Kidney (tissue), 14 donors: ENCODE results near the gene ZNF672. TPM values are rescaled to one million over a fixed set of nuclear protein-coding genes. Genes with fewer than 3 reads are reported as not detected.

Source experiments
- DNase-seq, 5 donors: peaks; one replicate each; pipeline ENCODE4 v3.0.0-alpha.2; 2013 to 2020
- FAIRE-seq: peaks from 2 replicates; lab custom pipeline; 2012; peaks lifted over from hg19 to GRCh38; lab: Jason Lieb, UNC
- H3K27ac ChIP-seq, 2 donors: one replicate each; pipeline ENCODE4 v1.7.0; 2013; ENCODE audit warnings: low read depth in 2 of 2, low read length in 2 of 2, inconsistent platforms in 1 of 2
- H3K27me3 ChIP-seq: one replicate; pipeline ENCODE4 v1.7.1; 2013; ENCODE audit warnings: low read length, inconsistent platforms; ENCODE audit not compliant: control insufficient read depth, insufficient read depth
- H3K36me3 ChIP-seq, 3 donors: one replicate each; pipeline versions ENCODE4 v1.7.0 to v1.7.1; 2013; ENCODE audit warnings: low read length in 3 of 3, control low read depth in 1 of 3, inconsistent platforms in 1 of 3; ENCODE audit not compliant: insufficient read depth in 3 of 3, control insufficient read depth in 2 of 3
- H3K4me1 ChIP-seq, 3 donors: one replicate each; pipeline versions ENCODE4 v1.7.0 to v1.7.1; 2013; ENCODE audit warnings: low read length in 3 of 3, inconsistent platforms in 1 of 3, low read depth in 1 of 3; ENCODE audit not compliant: control insufficient read depth in 2 of 3, insufficient read depth in 2 of 3
- H3K4me3 ChIP-seq, 3 donors: one replicate each; pipeline versions ENCODE4 v1.7.0 to v1.8.1; 2013; ENCODE audit warnings: low read length in 3 of 3, control low read depth in 1 of 3, inconsistent platforms in 1 of 3
- H3K9ac ChIP-seq, 3 donors: one replicate each; pipeline versions ENCODE4 v1.7.0 to v1.7.1; 2013; ENCODE audit warnings: low read length in 3 of 3, control low read depth in 1 of 3, inconsistent platforms in 1 of 3
- H3K9me3 ChIP-seq, 3 donors: one replicate each; pipeline versions ENCODE4 v1.7.0 to v1.7.1; 2013; ENCODE audit warnings: low read length in 3 of 3, control low read depth in 1 of 3, inconsistent platforms in 1 of 3; ENCODE audit not compliant: control insufficient read depth in 2 of 3, insufficient read depth in 1 of 3
- intact Hi-C: fragments of 100-400 bp; cut with DNase I; formaldehyde crosslinking; loops from one replicate; pipeline ENCODE4 v1.11.1; 2022
- polyA plus RNA-seq: library from polyadenylated mRNA; stranded (reverse); fragments of 350-450 nt; fragmentation: Illumina TruSeq; extraction: RNeasy Lipid Tissue Mini Kit (QIAGEN cat#74804); gene quantifications from one replicate; pipeline ENCODE4 v1.2.3, GENCODE V29; 2014; ENCODE audit warnings: low read depth, low replicate concordance; ENCODE audit not compliant: insufficient read depth
- total RNA-seq: library from RNA; stranded (reverse); fragmentation: NEBNext Ultra II Directional; extraction: Animal tissue kit (Norgen Biotek cat#: 25700); gene quantifications from one replicate; pipeline ENCODE4 v1.2.1, GENCODE V29; 2021
- TF ChIP-seq, protein P1 (sequence below): IDR thresholded peaks from 3 replicates; pipeline ENCODE4 v1.5.1; 2012; ENCODE audit warnings: mild to moderate bottlenecking, moderate library complexity, borderline replicate concordance; ENCODE audit not compliant: insufficient read depth; ENCODE audit errors: extremely low read depth
- donor health status: control.
- donor health status: control.
- donor health status: control.
- donor health status: control.
- donor health status: control.
- donor health status: DM: yes; HTN: yes; CAD: no.
- donor health status: Normal renal cell carcinoma (clear cell type).

The ZNF672 gene
- total and polyA plus RNA-seq, 2 donors from 2014 or later = 25.0 to 28.6 TPM

GRCh38 chr1:248808876-248809275 is 29.1 kb upstream of the ZNF672 start:
- Histone ChIP-seq H3K9me3 (no peaks in the 10 kb centered on the region), H3K27me3 (no peaks in the 10 kb centered on the region), H3K4me3 (no peak overlapping the region), H3K4me1 (peaks cover 0 to 28% (median 28%) of the 10 kb centered on the region in 3 donors), H3K9ac (no peak overlapping the region), H3K27ac (no peak overlapping the region), H3K36me3 (peaks cover 0 to 14% (median 11%) of the 10 kb centered on the region in 3 donors)
- DNase-seq = no peak
- intact Hi-C loops = no loop called here
- no peak for FAIRE-seq
- TF ChIP-seq, protein P1, sequence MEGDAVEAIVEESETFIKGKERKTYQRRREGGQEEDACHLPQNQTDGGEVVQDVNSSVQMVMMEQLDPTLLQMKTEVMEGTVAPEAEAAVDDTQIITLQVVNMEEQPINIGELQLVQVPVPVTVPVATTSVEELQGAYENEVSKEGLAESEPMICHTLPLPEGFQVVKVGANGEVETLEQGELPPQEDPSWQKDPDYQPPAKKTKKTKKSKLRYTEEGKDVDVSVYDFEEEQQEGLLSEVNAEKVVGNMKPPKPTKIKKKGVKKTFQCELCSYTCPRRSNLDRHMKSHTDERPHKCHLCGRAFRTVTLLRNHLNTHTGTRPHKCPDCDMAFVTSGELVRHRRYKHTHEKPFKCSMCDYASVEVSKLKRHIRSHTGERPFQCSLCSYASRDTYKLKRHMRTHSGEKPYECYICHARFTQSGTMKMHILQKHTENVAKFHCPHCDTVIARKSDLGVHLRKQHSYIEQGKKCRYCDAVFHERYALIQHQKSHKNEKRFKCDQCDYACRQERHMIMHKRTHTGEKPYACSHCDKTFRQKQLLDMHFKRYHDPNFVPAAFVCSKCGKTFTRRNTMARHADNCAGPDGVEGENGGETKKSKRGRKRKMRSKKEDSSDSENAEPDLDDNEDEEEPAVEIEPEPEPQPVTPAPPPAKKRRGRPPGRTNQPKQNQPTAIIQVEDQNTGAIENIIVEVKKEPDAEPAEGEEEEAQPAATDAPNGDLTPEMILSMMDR = no peak

GRCh38 chr1:248810000-248810726 is 27.9 kb upstream of the ZNF672 start:
- FAIRE-seq (no peak), DNase-seq (no peak)
- Histone ChIP-seq H3K9me3 (no peaks in the 10 kb centered on the region), H3K36me3 (peaks cover 0 to 25% (median 19%) of the 10 kb centered on the region in 3 donors), H3K9ac (no peak overlapping the region), H3K4me3 (no peak overlapping the region), H3K27me3 (no peaks in the 10 kb centered on the region), H3K27ac (no peak overlapping the region), H3K4me1 (peaks cover 0 to 24% (median 22%) of the 10 kb centered on the region in 3 donors)
- TF ChIP-seq, protein P1 = no peak
- intact Hi-C loops = no loop called here

- Histone ChIP-seq H3K9me3 (no peaks in the 10 kb centered on the region), H3K4me3 (no peak overlapping the region), H3K36me3 (peaks cover 3 to 30% (median 25%) of the 10 kb centered on the region in 3 donors), H3K27me3 (no peaks in the 10 kb centered on the region), H3K9ac (no peak overlapping the region), H3K27ac (no peak overlapping the region), H3K4me1 (peaks cover 0 to 18% (median 15%) of the 10 kb centered on the region in 3 donors)
- FAIRE-seq = no peak
- no peak for DNase-seq
- intact Hi-C loops = no loop called here
- TF ChIP-seq, protein P1 = no peak
Measured at GRCh38 chr1:248810727-248811513, 27.1 kb upstream of the ZNF672 start.
